AG20443 (cell line): ENCODE measurements around the gene TMCC2.

Source experiments
- DNase-seq: peaks from one replicate; pipeline ENCODE4 v3.0.0; 2012; ENCODE audit warnings: low spot score, mixed read lengths

The TMCC2 gene

DNA sequence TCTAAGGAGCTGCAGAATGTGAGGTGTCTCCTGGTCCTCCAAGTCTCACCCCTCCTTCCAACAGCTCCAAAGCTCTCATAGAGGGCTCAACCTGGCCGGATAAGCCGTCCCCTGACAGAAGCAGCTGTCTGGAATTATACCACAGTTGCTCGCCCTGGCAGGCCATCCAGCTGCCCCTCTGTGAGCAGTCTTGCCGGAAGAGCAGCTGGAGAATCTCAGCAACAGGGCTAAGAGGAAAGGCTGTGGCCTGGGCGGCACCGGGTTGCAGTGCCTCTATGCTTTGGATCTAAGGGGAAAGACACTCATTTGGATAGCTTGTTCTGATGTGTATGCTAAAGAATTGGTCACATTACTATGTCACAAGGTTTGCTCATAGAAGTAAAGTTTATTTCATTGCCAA lies 12.4 kb downstream of the TMCC2 start:
- DNase-seq: no peak

DNA sequence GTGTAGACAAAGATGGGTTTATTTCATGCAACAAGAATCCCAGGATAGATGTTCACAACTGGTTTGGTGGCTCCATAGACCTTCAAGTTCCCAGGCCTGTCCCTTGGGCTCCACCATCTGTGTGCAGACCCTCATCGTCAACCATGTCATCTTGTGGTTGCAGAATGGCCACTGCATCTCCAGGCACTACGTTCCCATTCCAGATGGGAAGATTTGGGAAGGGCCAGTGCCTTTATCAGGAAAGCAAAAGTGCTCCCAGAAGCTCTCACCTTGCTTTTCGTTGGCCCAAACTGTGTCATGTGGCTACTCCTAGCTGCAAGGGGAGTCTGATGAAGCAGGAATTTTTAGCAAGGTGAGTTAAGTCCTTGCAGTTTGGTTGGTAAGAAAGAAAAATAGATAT lies 12.8 kb downstream of the TMCC2 start:
- DNase-seq: no peak

DNA sequence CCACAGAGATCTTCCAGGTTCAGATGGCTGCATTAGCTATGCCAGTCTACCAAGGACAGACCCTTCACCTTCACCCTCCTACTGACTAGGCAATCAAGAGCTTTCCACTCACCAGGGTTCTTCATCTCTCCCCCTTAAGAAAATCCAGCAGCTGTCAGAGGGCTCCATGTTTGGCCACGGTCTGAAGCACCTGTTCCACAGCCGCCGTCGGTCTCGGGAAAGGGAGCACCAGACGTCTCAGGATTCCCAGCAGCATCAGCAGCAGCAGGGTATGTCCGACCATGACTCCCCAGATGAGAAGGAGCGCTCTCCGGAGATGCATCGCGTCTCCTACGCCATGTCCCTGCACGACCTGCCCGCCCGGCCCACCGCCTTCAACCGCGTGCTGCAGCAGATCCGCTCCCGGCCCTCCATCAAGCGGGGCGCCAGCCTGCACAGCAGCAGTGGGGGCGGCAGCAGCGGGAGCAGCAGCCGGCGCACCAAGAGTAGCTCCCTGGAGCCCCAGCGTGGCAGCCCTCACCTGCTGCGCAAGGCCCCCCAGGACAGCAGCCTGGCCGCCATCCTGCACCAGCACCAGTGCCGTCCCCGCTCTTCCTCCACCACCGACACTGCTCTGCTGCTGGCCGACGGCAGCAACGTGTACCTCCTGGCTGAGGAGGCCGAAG lies 13.8 kb downstream of the TMCC2 start:
- no peak for DNase-seq

DNA sequence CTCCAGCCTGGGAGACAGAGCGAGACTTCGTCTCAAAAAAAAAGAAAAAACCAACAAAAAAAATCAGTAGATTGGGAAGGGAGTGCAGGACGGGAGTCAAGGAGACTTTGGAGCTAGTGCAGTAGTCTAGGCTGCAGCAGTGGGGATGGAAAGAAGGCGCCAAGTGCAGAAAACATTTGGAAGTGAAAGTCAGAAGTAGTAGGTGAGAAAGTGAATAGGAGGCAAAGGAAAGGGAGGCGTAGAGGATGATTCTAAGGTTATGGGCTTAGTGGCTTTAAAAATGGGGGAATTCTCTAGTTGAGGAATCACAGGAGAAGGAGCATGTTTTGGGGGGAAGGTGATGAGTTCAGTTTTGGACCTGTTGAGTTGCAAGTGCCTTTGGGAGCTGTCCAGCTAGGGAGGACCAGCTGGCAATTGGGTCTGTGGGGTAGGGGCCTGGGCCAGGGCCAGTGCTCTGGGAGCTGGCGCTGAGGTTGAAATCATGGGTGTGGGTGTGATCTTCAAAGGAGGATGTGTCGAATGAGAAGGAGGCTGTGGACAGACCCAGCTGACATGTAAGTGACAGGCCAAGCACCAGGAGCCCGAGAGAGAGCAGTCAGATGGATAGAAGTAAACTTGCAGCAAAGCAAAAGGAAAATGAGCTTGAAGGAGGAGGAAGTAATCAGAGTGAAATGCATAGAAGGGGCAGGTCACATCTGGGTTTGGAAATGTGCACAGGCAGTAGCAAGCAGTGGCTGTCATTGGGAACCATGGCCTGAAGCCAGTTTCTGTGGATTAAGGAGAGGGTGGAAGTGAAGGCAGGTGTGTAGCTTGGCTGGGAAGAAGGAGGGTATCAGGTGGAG lies 15.8 kb downstream of the TMCC2 start:
- no peak for DNase-seq

DNA sequence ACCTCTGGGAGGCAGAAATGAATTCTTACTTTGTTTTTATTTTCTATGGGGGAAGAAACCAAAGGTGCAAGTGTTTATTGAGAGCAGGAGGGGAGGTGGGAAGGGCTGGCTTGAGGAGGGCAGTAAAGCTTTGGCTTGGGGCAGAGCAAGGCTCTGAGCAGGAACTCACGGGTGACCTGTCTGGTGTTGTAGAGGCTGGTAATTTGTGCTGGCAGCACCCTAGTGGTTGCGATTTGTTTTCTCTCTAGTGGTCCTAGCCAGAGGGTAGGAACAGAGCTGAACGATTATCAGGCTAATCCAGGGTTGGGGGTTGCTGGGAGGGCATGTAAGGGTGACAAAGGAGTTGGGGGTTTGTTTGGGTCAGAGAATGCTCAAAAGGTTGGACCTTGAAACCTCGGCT lies 16.6 kb downstream of the TMCC2 start:
- no peak for DNase-seq

DNA sequence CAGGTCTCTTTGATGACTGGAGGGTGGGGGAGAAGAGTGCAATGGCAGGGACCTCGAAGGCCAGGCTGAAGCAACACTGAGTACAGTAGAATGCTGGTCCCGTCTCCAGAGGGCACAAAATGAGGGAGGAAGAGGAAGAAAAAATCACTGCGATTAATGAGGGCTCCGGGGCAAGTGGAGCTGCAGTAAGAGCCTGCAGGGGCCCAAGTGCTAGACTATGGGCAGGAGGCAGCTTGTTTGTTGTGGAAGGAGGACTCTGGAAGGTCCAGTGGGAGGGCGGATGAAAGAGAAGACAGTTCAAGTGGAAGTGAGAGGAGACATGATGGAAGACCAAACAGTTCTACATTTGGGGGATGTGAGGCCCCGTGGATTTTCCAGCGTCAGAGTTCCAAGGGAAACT lies 17.4 kb downstream of the TMCC2 start:
- DNase-seq: no peak

DNA sequence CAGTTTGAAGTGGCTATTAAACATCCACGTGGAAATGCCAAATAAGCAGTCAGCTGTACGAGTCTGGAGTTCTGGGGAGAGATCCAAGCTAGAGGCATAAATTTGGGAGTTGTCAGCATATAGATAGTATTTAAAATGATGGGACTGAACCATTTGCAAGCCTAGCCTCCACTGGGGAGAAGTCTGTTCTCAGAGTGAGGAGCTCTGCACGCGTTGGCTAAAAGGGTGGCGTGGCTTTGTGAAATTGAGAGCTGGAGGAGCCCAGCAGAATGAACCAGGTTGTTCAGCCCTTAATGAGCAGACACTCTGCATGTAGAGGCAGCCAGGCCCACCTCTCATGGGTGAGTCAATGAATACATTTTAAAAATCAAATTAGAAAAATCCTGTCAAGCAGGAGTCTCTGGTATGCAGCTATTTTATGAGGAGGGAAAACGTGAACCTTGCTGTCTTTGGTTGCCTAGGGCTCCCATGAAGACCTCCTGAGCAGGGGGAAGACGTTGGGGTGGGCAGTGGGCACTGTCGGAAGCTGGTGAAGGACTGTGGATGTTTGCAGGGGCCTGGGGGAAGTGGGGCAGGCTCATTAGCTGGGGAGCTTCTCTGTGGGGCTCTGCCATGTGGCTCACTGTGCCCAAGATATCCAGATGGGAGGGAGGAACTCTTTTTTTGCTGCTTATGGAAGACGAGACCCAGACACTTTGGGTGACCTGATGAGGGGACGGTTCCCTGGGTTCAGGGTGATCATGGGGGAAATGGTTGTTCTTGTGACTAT lies 18.8 kb downstream of the TMCC2 start:
- no peak for DNase-seq

DNA sequence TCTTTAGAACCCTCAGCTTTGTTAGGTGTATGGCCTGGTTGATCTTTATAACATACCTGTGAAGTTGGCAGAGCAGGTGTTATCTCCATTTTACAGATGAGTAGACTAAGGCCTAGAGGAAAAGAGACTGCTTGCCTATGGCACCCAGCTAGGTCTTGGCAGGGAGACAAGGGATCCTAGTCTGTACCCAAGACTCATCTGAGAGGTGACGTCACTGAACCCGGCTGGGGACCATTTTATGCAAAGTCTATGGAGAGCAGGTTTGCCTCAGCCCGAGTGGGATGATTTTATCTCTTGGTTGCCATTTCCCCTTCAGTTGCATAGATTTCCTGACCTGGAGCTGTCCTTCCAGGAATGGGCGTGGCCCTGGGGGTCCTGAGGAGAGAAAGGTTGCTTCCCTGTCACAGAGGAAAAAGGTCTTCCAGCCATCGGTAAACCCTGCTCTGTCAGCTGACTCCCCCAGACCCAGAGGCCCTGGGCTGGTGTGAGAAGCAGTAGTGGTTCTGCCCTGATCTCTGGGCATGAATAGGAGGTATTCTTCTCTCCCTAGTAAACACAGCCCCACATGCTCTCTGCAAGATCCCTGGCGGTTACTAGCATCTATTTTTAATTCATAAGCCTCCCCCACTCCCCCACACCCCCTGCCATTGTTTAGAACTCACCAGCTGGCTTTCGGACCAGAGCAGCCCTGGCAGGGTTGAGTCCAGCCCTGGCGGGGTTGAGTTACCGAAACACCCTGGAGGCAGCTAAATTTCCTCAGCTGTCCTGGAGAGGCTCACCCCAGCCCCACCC lies 19.6 kb downstream of the TMCC2 start:
- no peak for DNase-seq

DNA sequence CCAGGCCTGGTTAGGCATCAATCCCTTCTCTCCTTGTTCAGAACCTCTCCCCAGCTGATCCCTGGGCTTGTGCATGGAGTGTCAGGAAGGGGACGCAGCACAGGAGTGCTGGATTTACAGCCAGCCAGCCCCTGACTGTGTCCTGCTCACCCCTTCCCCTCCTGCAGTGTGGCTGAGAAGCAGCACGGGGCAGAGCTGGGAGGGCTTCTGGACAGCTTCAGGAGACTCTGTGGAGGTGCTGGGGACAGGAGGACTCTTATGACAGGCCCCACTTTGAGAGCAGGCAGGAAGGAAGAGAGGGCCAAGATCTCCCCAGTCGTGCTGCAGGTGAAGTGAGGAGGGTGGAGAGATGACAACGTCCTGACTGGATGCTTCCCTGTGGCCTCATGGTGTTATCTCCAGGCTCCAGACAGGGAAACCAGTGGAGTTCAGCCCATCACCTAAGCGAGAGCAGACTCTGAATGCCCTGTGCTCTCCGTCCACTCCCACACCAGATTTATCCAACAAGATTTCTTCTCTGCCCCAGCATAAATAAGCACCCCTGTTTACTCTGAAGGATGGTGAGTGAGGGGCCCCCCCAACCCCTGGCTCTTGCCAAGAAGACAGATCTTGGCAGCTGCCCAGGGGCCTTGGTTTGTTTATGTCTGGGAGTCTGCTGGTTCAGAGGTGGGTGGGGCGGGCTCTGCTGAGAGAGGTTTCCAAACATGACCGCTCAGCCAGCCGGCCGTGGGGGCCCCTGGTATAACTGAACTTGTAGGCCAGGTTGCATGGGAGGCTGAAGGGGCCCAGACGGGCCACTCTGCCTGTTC lies 21.3 kb downstream of the TMCC2 start:
- no peak for DNase-seq

DNA sequence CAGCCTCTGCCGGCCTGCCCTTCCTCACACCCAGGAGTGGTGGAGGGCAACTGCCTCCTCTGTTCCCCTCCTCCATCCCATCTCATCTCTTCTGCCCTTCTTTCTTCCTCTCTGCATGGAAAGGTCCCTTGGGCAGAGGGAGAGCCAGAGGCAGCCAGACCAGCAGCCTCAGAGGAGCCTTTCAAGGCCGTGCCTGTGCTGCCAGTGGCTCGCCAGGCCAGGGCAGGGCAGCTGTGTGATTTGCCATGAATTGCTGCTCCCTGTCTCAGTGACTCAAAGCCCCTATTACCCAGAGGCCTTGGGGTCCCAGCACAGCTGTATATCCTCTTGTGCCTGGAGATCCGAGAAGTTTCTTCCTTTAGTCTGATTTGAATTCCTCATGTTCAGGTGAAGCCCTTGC lies 21.9 kb downstream of the TMCC2 start:
- no peak for DNase-seq

DNA sequence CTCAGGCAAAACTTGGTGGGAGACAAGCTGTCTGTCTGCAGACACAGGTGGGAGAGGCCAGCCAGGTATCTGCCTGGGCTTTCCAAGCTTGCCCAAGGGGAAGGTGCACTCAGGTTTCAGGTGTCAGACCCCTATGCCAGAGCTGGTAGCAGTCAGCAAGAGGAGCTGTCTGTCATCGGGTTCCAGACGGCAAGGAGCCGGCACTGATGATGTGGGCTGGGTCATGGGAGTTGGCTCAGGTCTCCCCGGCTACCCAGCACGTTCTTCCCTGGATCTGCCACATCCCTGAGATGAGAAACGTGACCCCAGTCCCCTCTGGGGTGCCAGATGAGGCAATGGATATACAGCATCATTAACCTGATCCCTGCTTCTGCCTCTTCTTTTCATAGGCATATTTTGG lies 23.0 kb downstream of the TMCC2 start:
- DNase-seq: no peak

DNA sequence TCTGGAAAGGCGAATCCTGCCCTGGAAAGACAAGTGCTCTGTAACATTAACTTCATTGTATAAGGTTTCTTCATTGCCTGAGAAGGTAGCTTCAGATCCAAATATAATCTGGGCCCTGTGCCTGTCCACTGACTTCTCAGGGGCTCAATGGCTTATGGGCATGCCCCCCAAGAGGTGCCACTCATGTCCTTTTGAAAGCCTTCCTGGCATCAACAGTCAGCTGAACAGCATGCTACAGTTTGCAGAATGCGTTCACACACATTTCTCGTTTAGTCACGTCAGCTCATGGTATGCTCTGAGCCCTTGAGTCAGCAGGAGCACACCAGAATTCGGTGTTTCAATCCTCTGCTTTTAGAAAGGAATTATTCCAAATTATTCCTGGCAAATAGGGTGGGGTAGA lies 23.8 kb downstream of the TMCC2 start:
- DNase-seq: no peak

DNA sequence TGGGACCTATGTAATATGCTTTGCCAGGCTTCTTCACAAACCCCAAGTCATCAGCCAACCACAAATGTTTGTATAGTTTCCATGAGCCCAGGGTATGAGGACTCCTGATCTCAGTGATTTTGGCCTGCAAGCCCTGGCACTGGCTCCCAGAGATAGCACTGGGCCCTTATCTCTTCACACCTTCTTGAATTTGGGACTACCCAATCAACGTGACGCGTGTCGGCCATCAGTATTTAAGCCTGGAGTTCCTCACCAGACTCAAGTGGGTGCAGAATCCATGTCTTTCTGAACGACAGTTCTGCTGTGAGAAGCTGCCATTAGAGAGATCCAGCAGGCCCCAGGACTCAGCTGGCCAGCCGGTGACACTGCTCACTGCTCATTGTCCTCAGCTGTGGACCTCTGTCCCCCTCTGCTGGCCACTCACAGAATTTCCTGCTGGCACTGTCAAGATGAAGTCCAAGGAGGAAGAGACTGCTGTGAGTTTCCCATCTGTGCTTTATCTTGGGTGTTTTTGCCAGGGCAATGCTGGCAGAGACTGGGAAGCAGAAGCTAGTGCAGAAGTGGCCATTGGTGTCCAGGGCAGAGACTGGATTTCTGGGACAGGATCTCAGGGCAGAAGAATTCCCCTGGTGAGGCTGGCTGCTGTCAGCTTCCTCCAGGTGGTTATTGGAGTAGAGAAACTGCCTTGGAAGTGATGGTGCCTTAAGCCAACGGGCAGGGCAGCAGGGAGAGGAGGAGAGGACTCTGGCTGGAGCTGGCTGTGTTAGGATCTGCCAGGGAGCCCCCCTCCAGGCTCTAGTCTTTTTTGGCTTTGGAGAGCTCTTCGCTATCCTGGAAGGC lies 28.4 kb downstream of the TMCC2 start:
- DNase-seq: peak; percentile 88

DNA sequence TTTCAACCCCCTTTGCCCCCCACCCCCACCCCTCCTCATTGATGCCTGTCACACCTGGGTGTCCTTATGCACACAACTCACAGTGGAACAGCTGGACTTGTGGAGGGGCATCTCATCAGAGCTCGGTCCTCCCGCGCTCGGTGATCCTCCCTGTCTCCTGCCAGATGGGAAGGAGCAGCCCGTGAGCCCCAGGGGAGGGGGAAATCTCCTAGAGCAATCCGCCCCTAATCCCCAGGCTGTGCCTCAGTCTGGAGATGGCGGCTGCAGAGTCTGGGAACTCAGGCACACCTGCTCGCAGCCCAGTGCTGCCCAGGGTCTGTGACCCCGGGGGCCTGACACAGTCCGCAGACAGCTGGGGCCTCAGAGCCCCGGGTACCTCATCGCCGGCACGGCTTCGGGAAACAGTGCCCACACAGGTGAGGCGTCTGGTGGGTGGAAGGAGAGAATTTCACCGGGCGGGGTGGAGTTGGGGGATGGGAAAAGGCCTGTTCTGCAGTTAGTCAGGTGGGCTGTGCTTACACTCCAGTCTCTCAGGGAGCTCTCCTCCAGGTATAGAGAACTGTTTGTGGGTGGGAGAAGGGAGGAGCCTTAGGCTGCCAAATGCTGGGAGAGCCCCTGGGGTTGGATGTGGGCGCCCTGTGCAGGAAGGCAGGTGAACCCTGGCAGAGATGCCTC lies 29.3 kb downstream of the TMCC2 start:
- DNase-seq: no peak

DNA sequence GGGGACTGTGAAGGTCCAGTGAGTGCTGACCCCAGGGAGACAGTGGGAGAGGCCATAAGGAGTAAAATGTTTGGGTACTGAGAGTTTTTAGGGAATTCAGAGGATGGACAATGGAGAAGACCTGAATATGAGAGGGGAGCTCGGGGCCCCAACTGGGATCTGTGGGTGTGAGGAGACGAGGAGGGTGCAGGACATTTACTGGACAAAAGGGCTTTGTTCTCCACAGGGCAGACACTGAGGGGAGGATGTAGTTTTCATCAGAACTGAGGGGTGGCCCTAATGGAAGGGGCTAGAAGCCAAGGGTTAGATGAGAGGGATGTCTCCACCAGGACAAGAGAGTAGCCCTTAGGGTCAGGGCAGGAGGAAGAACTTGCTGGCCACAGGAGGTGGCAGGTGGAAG lies 30.0 kb downstream of the TMCC2 start:
- DNase-seq: no peak

DNA sequence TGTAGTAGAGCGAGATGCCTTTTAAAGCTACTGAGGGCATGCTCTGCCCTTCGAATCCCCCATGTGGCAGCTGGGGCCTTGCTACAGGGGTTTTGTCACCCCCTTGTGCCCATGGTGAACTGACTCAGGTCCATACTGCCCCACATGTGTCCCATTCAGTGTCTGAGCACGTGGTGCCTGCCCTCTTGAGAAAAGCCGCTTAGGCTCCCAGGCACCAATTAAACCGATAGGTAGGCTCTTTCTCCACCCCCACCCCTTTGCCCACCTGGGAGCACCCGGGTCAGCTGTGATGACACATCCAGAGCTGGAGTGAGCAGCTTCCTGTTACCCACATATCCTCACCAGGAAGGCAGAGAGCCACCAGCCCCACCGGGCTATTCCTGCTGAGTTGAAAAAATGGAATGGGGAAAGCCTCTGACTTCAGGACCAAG lies 30.5 kb downstream of the TMCC2 start:
- peak; percentile 60 for DNase-seq

DNA sequence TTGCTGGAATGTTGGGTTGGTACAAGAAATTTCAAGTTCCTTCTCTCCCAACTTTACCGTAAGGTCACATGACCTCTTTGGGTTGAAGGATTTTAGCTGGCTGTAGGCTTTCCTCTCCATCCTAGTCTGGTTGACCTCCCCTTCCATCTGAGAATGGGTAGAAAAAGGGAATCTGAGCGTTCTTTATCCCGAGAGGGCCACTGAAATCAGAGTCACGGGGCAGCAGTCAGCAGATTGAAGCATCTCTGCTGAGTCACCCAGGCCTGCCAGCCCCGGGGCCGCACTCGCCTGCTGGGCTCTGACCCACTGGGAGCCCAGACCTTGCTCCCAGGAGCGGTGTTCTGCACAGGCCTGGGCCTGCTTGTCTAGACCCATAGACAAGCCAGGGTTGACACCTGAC lies 31.0 kb downstream of the TMCC2 start:
- DNase-seq: peak; percentile 54

DNA sequence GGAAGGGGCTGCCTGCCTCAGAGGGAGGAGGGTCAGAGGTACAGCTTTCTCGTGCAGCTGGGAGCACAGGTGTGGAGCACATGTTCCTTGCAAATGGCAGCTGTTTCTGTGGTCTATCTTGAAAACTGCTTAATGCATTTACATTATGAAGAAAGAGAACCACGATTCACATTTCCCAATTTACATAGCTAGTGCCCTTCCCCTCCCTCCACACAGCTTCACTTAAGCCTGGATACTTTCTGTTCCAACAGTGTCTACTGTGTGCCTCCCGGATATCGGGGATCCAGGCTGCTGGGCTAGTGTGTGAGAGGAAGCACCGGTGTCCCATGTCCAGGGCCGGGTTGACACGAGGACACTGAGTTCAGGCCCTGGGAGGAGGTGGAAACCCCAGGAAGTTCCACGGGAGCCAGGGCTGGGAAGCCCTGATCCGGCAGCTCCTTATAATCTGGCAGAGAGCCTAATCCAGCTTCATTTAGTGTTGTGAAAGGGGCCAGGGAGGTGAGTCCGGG lies 31.6 kb downstream of the TMCC2 start:
- DNase-seq: peak; percentile 21

DNA sequence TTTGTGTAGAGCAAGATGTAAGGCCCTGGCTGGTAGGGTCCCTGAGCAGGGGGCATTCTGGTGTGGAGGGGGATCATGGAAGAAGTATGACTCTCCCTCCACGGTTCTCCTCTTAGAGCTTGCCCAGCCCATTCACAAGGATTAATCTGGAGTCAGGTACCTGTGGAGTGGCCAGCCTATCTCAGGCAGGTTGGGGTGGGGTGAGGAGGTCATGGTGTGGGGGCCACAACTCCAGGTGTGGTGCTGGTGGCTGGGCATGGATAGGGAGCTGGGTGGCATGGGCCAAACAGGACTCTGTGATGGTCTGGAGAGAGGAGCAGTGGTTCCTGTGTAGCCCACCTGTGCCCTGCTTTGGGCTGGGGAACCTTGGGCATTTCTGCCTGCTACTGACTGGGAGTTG lies 32.3 kb downstream of the TMCC2 start:
- DNase-seq: no peak
